ENCODE measurements around the gene RPA3.

GRCh38 chr7:7720750-7721621 lies 2.6 kb upstream of the RPA3 start:
- no peak for TF ChIP-seq CTCF (IDR thresholded peaks at IDR 0.05; ENCODE audit: low read depth, low read length)
- no peak for TF ChIP-seq POLR2A (IDR thresholded peaks at IDR 0.05; ENCODE audit: extremely low read depth, insufficient read length)
- TF ChIP-seq MAX (IDR thresholded peaks at IDR 0.05; ENCODE audit: low read depth, low read length) = no peak
- no peak for TF ChIP-seq MYC (IDR thresholded peaks at IDR 0.05; ENCODE audit: low read depth, low read length)
